WTC11 (cell line): ENCODE results near the gene PAGE4. TPM values are rescaled to one million over a fixed set of nuclear protein-coding genes. Genes with fewer than 3 reads are reported as not detected.

ENCODE experiments used
- ATAC-seq: fragments of 200-7000 bp; cut with Tn5 transposase; 2 replicates; pipeline ENCODE4 v1.10.0; 2021; ENCODE audit warnings: mild to moderate bottlenecking, moderate library complexity
- CTCF ChIA-PET: fragments of 300-600 bp; sonication (Branson Sonifier 250); formaldehyde crosslinking; loops from one replicate; lab custom pipeline; 2021; ENCODE audit warnings: antibody characterized with exemption; lab: Charles Lee
- POLR2A ChIA-PET: fragments of 350-600 bp; sonication (Branson Sonifier 250); formaldehyde crosslinking; loops from one replicate; lab custom pipeline; 2021; ENCODE audit warnings: antibody characterized with exemption; lab: Charles Lee
- DNase-seq: peaks from one replicate; pipeline ENCODE4 v3.0.0; 2021; ENCODE audit warnings: low spot score
- H3K27ac Mint-ChIP-seq: 2 replicates; pipeline ENCODE4 v1.8.0; 2021; ENCODE audit warnings: mixed read lengths
- H3K27me3 Mint-ChIP-seq: 2 replicates; pipeline ENCODE4 v1.8.0; 2021; ENCODE audit warnings: low read depth, mild to moderate bottlenecking, moderate library complexity, mixed read lengths
- H3K36me3 Mint-ChIP-seq: 2 replicates; pipeline ENCODE4 v1.8.0; 2021; ENCODE audit warnings: mixed read lengths
- H3K4me1 Mint-ChIP-seq: 2 replicates; pipeline ENCODE4 v1.8.0; 2022; ENCODE audit warnings: mixed read lengths
- H3K4me3 Mint-ChIP-seq: 2 replicates; pipeline ENCODE4 v1.8.0; 2021; ENCODE audit warnings: mild to moderate bottlenecking, moderate library complexity, mixed read lengths
- H3K9me3 Mint-ChIP-seq: 2 replicates; pipeline ENCODE4 v1.8.0; 2021; ENCODE audit warnings: mixed read lengths
- CBFB ChIP-seq: sonication (generic); formaldehyde crosslinking; IDR thresholded peaks from 2 replicates; pipeline ENCODE4 v1.8.1; 2022; ENCODE audit warnings: mild to moderate bottlenecking, low read depth, missing genetic modification reagents
- E2F4 ChIP-seq: sonication (generic); formaldehyde crosslinking; IDR thresholded peaks from 2 replicates; pipeline ENCODE4 v1.8.1; 2022; ENCODE audit warnings: low read depth, mild to moderate bottlenecking, moderate library complexity, missing genetic modification reagents, borderline replicate concordance
- E2F5 ChIP-seq: sonication (generic); formaldehyde crosslinking; IDR thresholded peaks from 2 replicates; pipeline ENCODE4 v1.8.1; 2022; ENCODE audit warnings: mild to moderate bottlenecking, moderate library complexity, missing genetic modification reagents
- ELF4 ChIP-seq: sonication (generic); formaldehyde crosslinking; IDR thresholded peaks from 2 replicates; pipeline ENCODE4 v1.8.1; 2022; ENCODE audit warnings: low read depth, mild to moderate bottlenecking, moderate library complexity, missing genetic modification reagents
- FOXP1 ChIP-seq: sonication (generic); formaldehyde crosslinking; IDR thresholded peaks from 2 replicates; pipeline ENCODE4 v1.8.0; 2022; ENCODE audit warnings: missing genetic modification reagents, mild to moderate bottlenecking, moderate library complexity, borderline replicate concordance
- FOXP4 ChIP-seq: sonication (generic); formaldehyde crosslinking; IDR thresholded peaks from 2 replicates; pipeline ENCODE4 v1.8.0; 2022; ENCODE audit warnings: mild to moderate bottlenecking, missing genetic modification reagents
- GABPB1 ChIP-seq: sonication (generic); formaldehyde crosslinking; IDR thresholded peaks from 2 replicates; pipeline ENCODE4 v1.8.1; 2023; ENCODE audit warnings: mild to moderate bottlenecking, missing genetic modification reagents
- IRF2 ChIP-seq: sonication (generic); formaldehyde crosslinking; IDR thresholded peaks from 2 replicates; pipeline ENCODE4 v1.8.0; 2022; ENCODE audit warnings: low read depth, missing genetic modification reagents, borderline replicate concordance
- SMAD4 ChIP-seq: sonication (generic); formaldehyde crosslinking; IDR thresholded peaks from 2 replicates; pipeline ENCODE4 v1.8.0; 2022; ENCODE audit warnings: mild to moderate bottlenecking, missing genetic modification reagents
- USF1 ChIP-seq: sonication (generic); formaldehyde crosslinking; IDR thresholded peaks from 2 replicates; pipeline ENCODE4 v1.8.0; 2022; ENCODE audit warnings: mild to moderate bottlenecking, missing genetic modification reagents
- total RNA-seq: library from RNA; stranded (reverse); gene quantifications from 3 replicates; pipeline ENCODE4 v1.2.3, GENCODE V29; 2021
- TF ChIP-seq, protein P1 (sequence below): sonication (generic); formaldehyde crosslinking; IDR thresholded peaks from 2 replicates; pipeline ENCODE4 v1.8.1; 2023; ENCODE audit warnings: mild to moderate bottlenecking, missing genetic modification reagents
- TF ChIP-seq, protein P2 (sequence below): fragments of 250-450 bp; sonication (Bioruptor Pico); IDR thresholded peaks from 2 replicates; pipeline ENCODE4 v2.1.2; 2022; ENCODE audit warnings: mild to moderate bottlenecking, moderate library complexity
- TF ChIP-seq, protein P3 (sequence below): sonication (generic); formaldehyde crosslinking; IDR thresholded peaks from 2 replicates; pipeline ENCODE4 v1.8.1; 2023; ENCODE audit warnings: mild to moderate bottlenecking, missing genetic modification reagents, moderate library complexity
- TF ChIP-seq, protein P4 (sequence below): sonication (generic); formaldehyde crosslinking; conservative IDR thresholded peaks from 2 replicates; pipeline ENCODE4 v1.8.1; 2023; ENCODE audit warnings: mild to moderate bottlenecking, low read depth, missing genetic modification reagents, moderate library complexity
- TF ChIP-seq, protein P5 (sequence below): sonication (generic); formaldehyde crosslinking; IDR thresholded peaks from 2 replicates; pipeline ENCODE4 v1.8.0; 2022; ENCODE audit warnings: missing genetic modification reagents

PAGE4 gene
- total RNA-seq, 1 experiment from 2014 or later, result not detected

- no peaks in the 10 kb centered on the region for H3K9me3 Mint-ChIP-seq
- no peak overlapping the region for H3K4me3 Mint-ChIP-seq
- CTCF ChIA-PET, result no interaction called here
- no peak overlapping the region for H3K27ac Mint-ChIP-seq
- ATAC-seq, result no peak
- TF ChIP-seq FOXP4 (CRISPR knock-in tag), result no peak
- TF ChIP-seq, protein P1, sequence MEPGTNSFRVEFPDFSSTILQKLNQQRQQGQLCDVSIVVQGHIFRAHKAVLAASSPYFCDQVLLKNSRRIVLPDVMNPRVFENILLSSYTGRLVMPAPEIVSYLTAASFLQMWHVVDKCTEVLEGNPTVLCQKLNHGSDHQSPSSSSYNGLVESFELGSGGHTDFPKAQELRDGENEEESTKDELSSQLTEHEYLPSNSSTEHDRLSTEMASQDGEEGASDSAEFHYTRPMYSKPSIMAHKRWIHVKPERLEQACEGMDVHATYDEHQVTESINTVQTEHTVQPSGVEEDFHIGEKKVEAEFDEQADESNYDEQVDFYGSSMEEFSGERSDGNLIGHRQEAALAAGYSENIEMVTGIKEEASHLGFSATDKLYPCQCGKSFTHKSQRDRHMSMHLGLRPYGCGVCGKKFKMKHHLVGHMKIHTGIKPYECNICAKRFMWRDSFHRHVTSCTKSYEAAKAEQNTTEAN (CRISPR knock-in tag), result no peak
- no peak for TF ChIP-seq GABPB1 (CRISPR knock-in tag)
- no peak for TF ChIP-seq CBFB
- TF ChIP-seq, protein P2, sequence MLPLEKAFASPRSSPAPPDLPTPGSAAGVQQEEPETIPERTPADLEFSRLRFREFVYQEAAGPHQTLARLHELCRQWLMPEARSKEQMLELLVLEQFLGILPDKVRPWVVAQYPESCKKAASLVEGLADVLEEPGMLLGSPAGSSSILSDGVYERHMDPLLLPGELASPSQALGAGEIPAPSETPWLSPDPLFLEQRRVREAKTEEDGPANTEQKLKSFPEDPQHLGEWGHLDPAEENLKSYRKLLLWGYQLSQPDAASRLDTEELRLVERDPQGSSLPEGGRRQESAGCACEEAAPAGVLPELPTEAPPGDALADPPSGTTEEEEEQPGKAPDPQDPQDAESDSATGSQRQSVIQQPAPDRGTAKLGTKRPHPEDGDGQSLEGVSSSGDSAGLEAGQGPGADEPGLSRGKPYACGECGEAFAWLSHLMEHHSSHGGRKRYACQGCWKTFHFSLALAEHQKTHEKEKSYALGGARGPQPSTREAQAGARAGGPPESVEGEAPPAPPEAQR (CRISPR knock-in tag), result no peak
- TF ChIP-seq, protein P3, sequence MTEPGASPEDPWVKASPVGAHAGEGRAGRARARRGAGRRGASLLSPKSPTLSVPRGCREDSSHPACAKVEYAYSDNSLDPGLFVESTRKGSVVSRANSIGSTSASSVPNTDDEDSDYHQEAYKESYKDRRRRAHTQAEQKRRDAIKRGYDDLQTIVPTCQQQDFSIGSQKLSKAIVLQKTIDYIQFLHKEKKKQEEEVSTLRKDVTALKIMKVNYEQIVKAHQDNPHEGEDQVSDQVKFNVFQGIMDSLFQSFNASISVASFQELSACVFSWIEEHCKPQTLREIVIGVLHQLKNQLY (CRISPR knock-in tag), result no peak
- no peak for TF ChIP-seq SMAD4 (CRISPR knock-in tag)
- no peak for TF ChIP-seq ELF4 (CRISPR knock-in tag)
- TF ChIP-seq E2F4 (CRISPR knock-in tag), result no peak
- TF ChIP-seq USF1 (CRISPR knock-in tag), result no peak
- TF ChIP-seq FOXP1 (CRISPR knock-in tag), result no peak
- TF ChIP-seq, protein P4, sequence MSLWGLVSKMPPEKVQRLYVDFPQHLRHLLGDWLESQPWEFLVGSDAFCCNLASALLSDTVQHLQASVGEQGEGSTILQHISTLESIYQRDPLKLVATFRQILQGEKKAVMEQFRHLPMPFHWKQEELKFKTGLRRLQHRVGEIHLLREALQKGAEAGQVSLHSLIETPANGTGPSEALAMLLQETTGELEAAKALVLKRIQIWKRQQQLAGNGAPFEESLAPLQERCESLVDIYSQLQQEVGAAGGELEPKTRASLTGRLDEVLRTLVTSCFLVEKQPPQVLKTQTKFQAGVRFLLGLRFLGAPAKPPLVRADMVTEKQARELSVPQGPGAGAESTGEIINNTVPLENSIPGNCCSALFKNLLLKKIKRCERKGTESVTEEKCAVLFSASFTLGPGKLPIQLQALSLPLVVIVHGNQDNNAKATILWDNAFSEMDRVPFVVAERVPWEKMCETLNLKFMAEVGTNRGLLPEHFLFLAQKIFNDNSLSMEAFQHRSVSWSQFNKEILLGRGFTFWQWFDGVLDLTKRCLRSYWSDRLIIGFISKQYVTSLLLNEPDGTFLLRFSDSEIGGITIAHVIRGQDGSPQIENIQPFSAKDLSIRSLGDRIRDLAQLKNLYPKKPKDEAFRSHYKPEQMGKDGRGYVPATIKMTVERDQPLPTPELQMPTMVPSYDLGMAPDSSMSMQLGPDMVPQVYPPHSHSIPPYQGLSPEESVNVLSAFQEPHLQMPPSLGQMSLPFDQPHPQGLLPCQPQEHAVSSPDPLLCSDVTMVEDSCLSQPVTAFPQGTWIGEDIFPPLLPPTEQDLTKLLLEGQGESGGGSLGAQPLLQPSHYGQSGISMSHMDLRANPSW, result no peak
- TF ChIP-seq E2F5 (CRISPR knock-in tag), result no peak
- TF ChIP-seq, protein P5, sequence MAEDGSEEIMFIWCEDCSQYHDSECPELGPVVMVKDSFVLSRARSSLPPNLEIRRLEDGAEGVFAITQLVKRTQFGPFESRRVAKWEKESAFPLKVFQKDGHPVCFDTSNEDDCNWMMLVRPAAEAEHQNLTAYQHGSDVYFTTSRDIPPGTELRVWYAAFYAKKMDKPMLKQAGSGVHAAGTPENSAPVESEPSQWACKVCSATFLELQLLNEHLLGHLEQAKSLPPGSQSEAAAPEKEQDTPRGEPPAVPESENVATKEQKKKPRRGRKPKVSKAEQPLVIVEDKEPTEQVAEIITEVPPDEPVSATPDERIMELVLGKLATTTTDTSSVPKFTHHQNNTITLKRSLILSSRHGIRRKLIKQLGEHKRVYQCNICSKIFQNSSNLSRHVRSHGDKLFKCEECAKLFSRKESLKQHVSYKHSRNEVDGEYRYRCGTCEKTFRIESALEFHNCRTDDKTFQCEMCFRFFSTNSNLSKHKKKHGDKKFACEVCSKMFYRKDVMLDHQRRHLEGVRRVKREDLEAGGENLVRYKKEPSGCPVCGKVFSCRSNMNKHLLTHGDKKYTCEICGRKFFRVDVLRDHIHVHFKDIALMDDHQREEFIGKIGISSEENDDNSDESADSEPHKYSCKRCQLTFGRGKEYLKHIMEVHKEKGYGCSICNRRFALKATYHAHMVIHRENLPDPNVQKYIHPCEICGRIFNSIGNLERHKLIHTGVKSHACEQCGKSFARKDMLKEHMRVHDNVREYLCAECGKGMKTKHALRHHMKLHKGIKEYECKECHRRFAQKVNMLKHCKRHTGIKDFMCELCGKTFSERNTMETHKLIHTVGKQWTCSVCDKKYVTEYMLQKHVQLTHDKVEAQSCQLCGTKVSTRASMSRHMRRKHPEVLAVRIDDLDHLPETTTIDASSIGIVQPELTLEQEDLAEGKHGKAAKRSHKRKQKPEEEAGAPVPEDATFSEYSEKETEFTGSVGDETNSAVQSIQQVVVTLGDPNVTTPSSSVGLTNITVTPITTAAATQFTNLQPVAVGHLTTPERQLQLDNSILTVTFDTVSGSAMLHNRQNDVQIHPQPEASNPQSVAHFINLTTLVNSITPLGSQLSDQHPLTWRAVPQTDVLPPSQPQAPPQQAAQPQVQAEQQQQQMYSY (CRISPR knock-in tag), result no peak
- TF ChIP-seq IRF2 (CRISPR knock-in tag), result no peak
- POLR2A ChIA-PET, result no interaction called here
- no peak for DNase-seq
- H3K27me3 Mint-ChIP-seq, result peaks cover 13% of the 10 kb centered on the region
- H3K36me3 Mint-ChIP-seq, result no peaks in the 10 kb centered on the region
- H3K4me1 Mint-ChIP-seq, result no peaks in the 10 kb centered on the region
Measured at GRCh38 chrX:49859491-49859890, 30.4 kb downstream of the PAGE4 start.
